ENCODE measurements around the gene SOCS1.

SOCS1 gene

DNA sequence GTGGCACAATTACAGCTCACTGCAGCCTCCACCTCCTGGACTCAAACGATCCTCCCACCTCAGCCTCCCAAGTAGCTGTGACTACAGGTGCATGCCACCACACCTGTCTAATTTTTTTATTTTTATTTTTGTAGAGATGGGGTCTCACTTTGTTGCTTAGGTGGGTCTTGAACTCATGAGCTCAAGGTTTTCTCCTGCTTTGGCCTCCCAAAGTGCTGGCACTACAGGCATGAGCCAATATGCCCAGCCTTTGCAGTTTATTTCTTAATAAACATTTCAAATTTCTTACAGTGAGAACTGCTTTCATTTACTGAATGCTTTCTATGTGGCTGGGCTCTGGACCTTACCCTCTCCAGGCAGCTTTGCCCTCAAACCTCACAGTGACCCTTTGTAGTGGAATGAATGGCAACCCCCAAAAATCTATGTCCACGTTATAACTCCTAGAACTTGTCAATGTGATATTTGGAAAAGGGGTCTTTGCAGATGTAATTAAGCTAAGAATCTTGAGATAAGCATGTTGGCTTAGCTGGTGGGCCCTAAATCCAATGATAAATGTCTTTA is 14.7 kb upstream of the SOCS1 start:
- TF ChIP-seq EZH2phosphoT487 (IDR thresholded peaks at IDR 0.05; ENCODE audit: borderline replicate concordance, low read length): no peak
- TF ChIP-seq, protein P1, sequence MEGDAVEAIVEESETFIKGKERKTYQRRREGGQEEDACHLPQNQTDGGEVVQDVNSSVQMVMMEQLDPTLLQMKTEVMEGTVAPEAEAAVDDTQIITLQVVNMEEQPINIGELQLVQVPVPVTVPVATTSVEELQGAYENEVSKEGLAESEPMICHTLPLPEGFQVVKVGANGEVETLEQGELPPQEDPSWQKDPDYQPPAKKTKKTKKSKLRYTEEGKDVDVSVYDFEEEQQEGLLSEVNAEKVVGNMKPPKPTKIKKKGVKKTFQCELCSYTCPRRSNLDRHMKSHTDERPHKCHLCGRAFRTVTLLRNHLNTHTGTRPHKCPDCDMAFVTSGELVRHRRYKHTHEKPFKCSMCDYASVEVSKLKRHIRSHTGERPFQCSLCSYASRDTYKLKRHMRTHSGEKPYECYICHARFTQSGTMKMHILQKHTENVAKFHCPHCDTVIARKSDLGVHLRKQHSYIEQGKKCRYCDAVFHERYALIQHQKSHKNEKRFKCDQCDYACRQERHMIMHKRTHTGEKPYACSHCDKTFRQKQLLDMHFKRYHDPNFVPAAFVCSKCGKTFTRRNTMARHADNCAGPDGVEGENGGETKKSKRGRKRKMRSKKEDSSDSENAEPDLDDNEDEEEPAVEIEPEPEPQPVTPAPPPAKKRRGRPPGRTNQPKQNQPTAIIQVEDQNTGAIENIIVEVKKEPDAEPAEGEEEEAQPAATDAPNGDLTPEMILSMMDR (IDR thresholded peaks at IDR 0.05; ENCODE audit: low read depth, low read length, poor library complexity, severe bottlenecking): no peak
- no peaks in the 10 kb centered on the region for H3K79me2 ChIP-seq (ENCODE audit: control insufficient read depth, low read length)
- H3K4me1 ChIP-seq (ENCODE audit: control insufficient read depth, low read length): no peaks in the 10 kb centered on the region
- no peaks in the 10 kb centered on the region for H4K20me1 ChIP-seq (ENCODE audit: control insufficient read depth, insufficient read depth, low read depth, low read length)
- H3K4me3 ChIP-seq (ENCODE audit: low read length): no peak overlapping the region
- no peaks in the 10 kb centered on the region for H3K36me3 ChIP-seq (ENCODE audit: control insufficient read depth, low read length)
- no peak overlapping the region for H3K27ac ChIP-seq (ENCODE audit: low read depth, low read length)
- no peaks in the 10 kb centered on the region for H3F3A ChIP-seq (ENCODE audit: control insufficient read depth, insufficient read depth)
- no peaks in the 10 kb centered on the region for H3K27me3 ChIP-seq (ENCODE audit: control insufficient read depth, low read length)
- H3K9me2 ChIP-seq (replicated peaks; ENCODE audit: control insufficient read depth, low read length): no peaks in the 10 kb centered on the region
- no peak overlapping the region for H3K4me2 ChIP-seq (ENCODE audit: low read length)
- H3K9me3 ChIP-seq (ENCODE audit: control insufficient read depth, insufficient read depth, low read length): no peaks in the 10 kb centered on the region

DNA sequence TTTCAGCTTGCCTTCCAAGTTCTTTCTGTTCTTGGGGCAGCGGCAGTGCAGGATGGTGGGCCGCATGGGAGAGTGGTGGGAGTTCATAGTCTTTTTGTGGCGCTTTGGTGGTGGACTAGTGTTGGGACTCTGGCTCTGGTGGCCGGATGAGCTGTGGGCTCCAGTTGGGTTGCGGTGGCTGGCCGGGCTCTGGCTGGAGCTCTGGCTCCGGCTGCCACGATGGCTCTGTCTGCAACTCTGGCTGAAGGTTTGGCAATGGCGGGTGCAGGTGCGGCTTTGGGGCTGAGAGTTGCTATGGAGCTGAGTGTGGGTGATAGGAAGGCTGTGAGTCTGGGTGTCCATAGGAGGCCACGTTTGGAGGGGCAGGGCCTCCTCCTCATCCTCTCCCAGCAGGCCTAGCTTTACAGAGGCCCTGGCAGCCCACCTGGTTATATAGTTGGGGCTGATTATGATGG is 12.9 kb upstream of the SOCS1 start, which contains the start of gene TNP2:
Gene TNP2, minus strand, starts transcription at position 405 of the 455 bp plus-strand sequence. Its CDS starts 63 bp downstream, at position 342.
- Histone ChIP-seq H3K9me3 (ENCODE audit: control insufficient read depth, insufficient read depth, low read length) (no peaks in the 10 kb centered on the region), H3K36me3 (ENCODE audit: control insufficient read depth, low read length) (no peaks in the 10 kb centered on the region), H4K20me1 (ENCODE audit: control insufficient read depth, insufficient read depth, low read depth, low read length) (no peaks in the 10 kb centered on the region), H3K27me3 (ENCODE audit: control insufficient read depth, low read length) (no peaks in the 10 kb centered on the region), H3K4me2 (ENCODE audit: low read length) (no peak within 1 kb of the TSS), H3K27ac (ENCODE audit: low read depth, low read length) (no peak within 1 kb of the TSS), H3K9me2 (replicated peaks; ENCODE audit: control insufficient read depth, low read length) (no peaks in the 10 kb centered on the region), H3K79me2 (ENCODE audit: control insufficient read depth, low read length) (no peaks in the 10 kb centered on the region), H3K4me1 (ENCODE audit: control insufficient read depth, low read length) (peaks cover 12% of the 10 kb centered on the region), H3K4me3 (ENCODE audit: low read length) (no peak within 1 kb of the TSS), H3F3A (ENCODE audit: control insufficient read depth, insufficient read depth) (no peaks in the 10 kb centered on the region)
- TF ChIP-seq EZH2phosphoT487 (IDR thresholded peaks at IDR 0.05; ENCODE audit: borderline replicate concordance, low read length): no peak
- TF ChIP-seq, protein P1 (IDR thresholded peaks at IDR 0.05; ENCODE audit: low read depth, low read length, poor library complexity, severe bottlenecking): no peak

DNA sequence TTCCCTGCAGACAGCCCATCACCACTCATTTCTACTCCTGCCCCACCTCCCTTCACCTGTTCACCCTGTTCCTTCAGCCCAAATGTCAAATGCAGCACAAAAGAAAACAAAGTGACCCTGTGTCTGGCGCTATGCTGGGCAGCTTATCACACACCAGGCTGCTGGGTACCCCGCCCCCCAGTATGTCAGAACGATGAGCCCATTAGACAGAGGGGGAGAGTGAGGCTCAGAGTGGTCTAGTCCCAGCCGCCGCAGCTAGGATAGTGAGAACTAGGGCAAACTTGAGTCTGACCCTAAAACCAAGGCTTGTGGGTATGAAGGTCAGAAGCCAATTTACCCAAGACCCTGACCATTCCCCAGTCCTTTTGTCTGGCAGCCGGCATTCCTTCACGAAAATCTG is 9.1 kb upstream of the SOCS1 start:
- H3F3A ChIP-seq (ENCODE audit: control insufficient read depth, insufficient read depth): no peaks in the 10 kb centered on the region
- H3K4me3 ChIP-seq (ENCODE audit: low read length): no peak overlapping the region
- H3K79me2 ChIP-seq (ENCODE audit: control insufficient read depth, low read length): no peaks in the 10 kb centered on the region
- H3K9me3 ChIP-seq (ENCODE audit: control insufficient read depth, insufficient read depth, low read length): no peaks in the 10 kb centered on the region
- H3K4me1 ChIP-seq (ENCODE audit: control insufficient read depth, low read length): peaks cover 22% of the 10 kb centered on the region
- H3K36me3 ChIP-seq (ENCODE audit: control insufficient read depth, low read length): no peaks in the 10 kb centered on the region
- no peaks in the 10 kb centered on the region for H3K27me3 ChIP-seq (ENCODE audit: control insufficient read depth, low read length)
- no peak overlapping the region for H3K4me2 ChIP-seq (ENCODE audit: low read length)
- H4K20me1 ChIP-seq (ENCODE audit: control insufficient read depth, insufficient read depth, low read depth, low read length): no peaks in the 10 kb centered on the region
- no peaks in the 10 kb centered on the region for H3K9me2 ChIP-seq (replicated peaks; ENCODE audit: control insufficient read depth, low read length)
- no peak for TF ChIP-seq EZH2phosphoT487 (IDR thresholded peaks at IDR 0.05; ENCODE audit: borderline replicate concordance, low read length)
- TF ChIP-seq, protein P1 (IDR thresholded peaks at IDR 0.05; ENCODE audit: low read depth, low read length, poor library complexity, severe bottlenecking): no peak
- H3K27ac ChIP-seq (ENCODE audit: low read depth, low read length): no peak overlapping the region
